ENCODE results near the gene ZNF880. TPM values are rescaled to one million over a fixed set of nuclear protein-coding genes. Genes with fewer than 3 reads are reported as not detected.
A peak's percentile ranks its signal among the peaks of the same experiment; 100 is the strongest.

ZNF880 gene
- total and polyA plus RNA-seq, 2 experiments from 2014 or later, result 19.5 to 25.3 TPM

GRCh38 chr19:52370341-52370710, 603 bp downstream of the ZNF880 start:
- peaks cover 19% of the 10 kb centered on the region for H3K36me3 ChIP-seq
- TF ChIP-seq CTCF (IDR thresholded peaks at IDR 0.05; ENCODE audit: low read depth, low read length), result no peak
- H3K27ac ChIP-seq, result peak overlapping the region; percentile 96
- H3K4me1 ChIP-seq (ENCODE audit: low read depth), result no peaks in the 10 kb centered on the region
- DNase-seq (ENCODE audit: low read depth in 1 of 2, low spot score in 1 of 2), result no peak
- H3K9me3 ChIP-seq (ENCODE audit: low read depth), result peaks cover 7% of the 10 kb centered on the region
- peak overlapping the region; percentile 50 for H3K4me3 ChIP-seq
- H3K27me3 ChIP-seq, result no peaks in the 10 kb centered on the region

DNA sequence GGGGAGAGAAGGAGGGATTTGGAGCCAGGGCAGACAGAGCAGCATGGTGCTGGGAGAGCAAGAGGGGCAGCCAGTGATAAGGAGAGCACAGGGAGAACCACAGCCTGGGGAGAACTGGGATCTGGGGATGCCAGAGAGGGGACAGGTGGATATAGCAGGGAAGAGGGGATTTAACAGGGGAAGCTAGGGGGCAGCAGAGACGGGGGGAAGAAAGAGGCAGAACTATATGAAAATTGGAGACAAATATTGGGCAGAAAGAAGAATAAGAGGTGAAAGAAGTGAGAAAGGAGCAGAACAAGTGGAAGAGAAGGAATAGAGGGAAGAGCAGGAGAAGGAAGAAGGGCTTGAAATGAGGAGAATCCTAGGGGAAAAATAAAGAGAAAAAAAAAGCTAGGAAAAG, 21.4 kb downstream of the ZNF880 start:
- no peaks in the 10 kb centered on the region for H3K9me3 ChIP-seq (ENCODE audit: low read depth)
- no peak overlapping the region for H3K4me3 ChIP-seq
- H3K27me3 ChIP-seq, result no peaks in the 10 kb centered on the region
- DNase-seq (ENCODE audit: low read depth in 1 of 2, low spot score in 1 of 2), result no peak
- no peaks in the 10 kb centered on the region for H3K36me3 ChIP-seq
- TF ChIP-seq CTCF (IDR thresholded peaks at IDR 0.05; ENCODE audit: low read depth, low read length), result no peak
- H3K27ac ChIP-seq, result no peak overlapping the region
- H3K4me1 ChIP-seq (ENCODE audit: low read depth), result no peaks in the 10 kb centered on the region

- peak within 1 kb of the TSS; percentile 61 for H3K4me3 ChIP-seq
- H3K27ac ChIP-seq, result peak within 1 kb of the TSS; percentile 86
- peak; percentile 90 to 97 for DNase-seq (ENCODE audit: low read depth in 1 of 2, low spot score in 1 of 2)
- peaks cover 6% of the 10 kb centered on the region for H3K36me3 ChIP-seq
- no peak for TF ChIP-seq CTCF (IDR thresholded peaks at IDR 0.05; ENCODE audit: low read depth, low read length)
- no peaks in the 10 kb centered on the region for H3K27me3 ChIP-seq
- no peaks in the 10 kb centered on the region for H3K4me1 ChIP-seq (ENCODE audit: low read depth)
- no peaks in the 10 kb centered on the region for H3K9me3 ChIP-seq (ENCODE audit: low read depth)
Measured at GRCh38 chr19:52397310-52398080, 27.8 kb downstream of the ZNF880 start, which contains the start of gene ZNF528. Gene ZNF528, plus strand, starts transcription at chr19:52397849. Its CDS starts 4,165 bp downstream, at chr19:52402014.

DNA sequence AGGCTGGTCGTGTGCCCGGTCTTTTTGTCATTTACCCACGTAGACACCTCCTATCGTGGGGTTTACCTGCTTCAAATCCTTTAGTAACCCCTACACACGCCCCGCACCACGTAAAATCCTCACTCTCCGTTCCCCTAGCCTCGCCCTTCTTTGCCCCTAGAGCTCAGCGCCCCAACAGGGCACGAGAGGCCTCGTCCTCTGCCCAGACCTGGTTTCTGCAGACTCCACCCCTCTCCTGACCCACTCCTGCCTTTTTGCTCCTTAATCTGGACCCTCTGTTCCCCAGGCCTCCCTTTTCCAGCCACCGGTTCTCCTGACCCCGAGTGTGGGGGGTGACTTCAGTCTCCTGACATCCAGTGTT, 28.3 kb downstream of the ZNF880 start:
- H3K27me3 ChIP-seq, result no peaks in the 10 kb centered on the region
- TF ChIP-seq CTCF (IDR thresholded peaks at IDR 0.05; ENCODE audit: low read depth, low read length), result peak; percentile 14
- no peaks in the 10 kb centered on the region for H3K9me3 ChIP-seq (ENCODE audit: low read depth)
- H3K4me1 ChIP-seq (ENCODE audit: low read depth), result no peaks in the 10 kb centered on the region
- peak overlapping the region; percentile 61 for H3K4me3 ChIP-seq
- DNase-seq (ENCODE audit: low read depth in 1 of 2, low spot score in 1 of 2), result peak; percentile 3 to 29
- H3K27ac ChIP-seq, result peak overlapping the region; percentile 86
- H3K36me3 ChIP-seq, result peaks cover 11% of the 10 kb centered on the region

DNA sequence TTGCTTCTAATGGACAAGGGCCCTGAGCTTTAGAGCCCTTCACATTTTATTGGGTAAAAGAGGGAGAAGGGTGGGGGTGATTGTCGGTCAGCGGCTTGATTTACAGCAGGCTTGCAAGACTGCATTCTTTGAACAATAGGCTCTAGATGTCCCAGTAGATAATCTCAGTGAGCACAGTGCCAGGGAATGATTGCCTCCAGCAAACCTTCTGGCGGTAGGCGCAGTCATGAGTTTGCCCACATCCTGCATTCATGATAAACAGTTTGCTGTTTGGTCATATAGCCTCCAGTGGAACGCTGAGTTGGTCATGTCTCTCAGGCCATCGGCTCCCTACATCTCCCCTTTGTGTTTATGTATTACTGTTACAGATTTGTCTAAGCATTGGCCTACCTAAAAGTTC, 40.6 kb downstream of the ZNF880 start:
- DNase-seq (ENCODE audit: low read depth in 1 of 2, low spot score in 1 of 2), result no peak
- H3K9me3 ChIP-seq (ENCODE audit: low read depth), result no peaks in the 10 kb centered on the region
- H3K4me3 ChIP-seq, result no peak overlapping the region
- H3K27ac ChIP-seq, result no peak overlapping the region
- H3K27me3 ChIP-seq, result no peaks in the 10 kb centered on the region
- H3K36me3 ChIP-seq, result peaks cover 25% of the 10 kb centered on the region
- TF ChIP-seq CTCF (IDR thresholded peaks at IDR 0.05; ENCODE audit: low read depth, low read length), result no peak
- no peaks in the 10 kb centered on the region for H3K4me1 ChIP-seq (ENCODE audit: low read depth)
